ENCODE data around the gene WNT9A. TPM values are rescaled to one million over a fixed set of nuclear protein-coding genes. Genes with fewer than 3 reads are reported as not detected.
A peak's percentile ranks its signal among the peaks of the same experiment; 100 is the strongest.

WNT9A gene
- total and polyA plus RNA-seq, 7 experiments from 2014 or later: 0.29 TPM; not detected in 6

- no peaks in the 10 kb centered on the region for H3K36me3 ChIP-seq (ENCODE audit: control insufficient read depth in 2 of 3, insufficient read depth in 3 of 3, low read length in 3 of 3)
- DNase-seq (peak in 1 of 9 donors; percentile 5), ATAC-seq (no peak)
- no peak overlapping the region for H3K27ac ChIP-seq (ENCODE audit: low read depth, low read length)
- intact Hi-C loops (cut with micrococcal nuclease): no loop called here
- H3K36me3 Mint-ChIP-seq: no peaks in the 10 kb centered on the region
- no peaks in the 10 kb centered on the region for H3K27me3 ChIP-seq (ENCODE audit: control insufficient read depth in 2 of 2, insufficient read depth in 2 of 2, low read length in 2 of 2)
- POLR2A ChIA-PET: no interaction called here
- H3K4me1 ChIP-seq (ENCODE audit: control insufficient read depth in 2 of 2, insufficient read depth in 2 of 2, low read length in 2 of 2): no peaks in the 10 kb centered on the region
- no peaks in the 10 kb centered on the region for H3K9me3 Mint-ChIP-seq
- peak overlapping the region in 1 of 9 donors; percentile 6 for H3K27ac Mint-ChIP-seq
- peaks cover 0 to 17% (median 9%) of the 10 kb centered on the region in 7 donors for H3K4me1 Mint-ChIP-seq
- CTCF ChIA-PET: no interaction called here
- no peaks in the 10 kb centered on the region for H3K27me3 Mint-ChIP-seq
- H3K9me3 ChIP-seq (ENCODE audit: control insufficient read depth in 2 of 3, low read length in 3 of 3): no peaks in the 10 kb centered on the region
- no peak overlapping the region for H3K4me3 Mint-ChIP-seq
- no peak overlapping the region for H3K4me3 ChIP-seq (ENCODE audit: low read length)
Measured at GRCh38 chr1:227900571-227901051, 47.1 kb downstream of the WNT9A start.

- H3K27me3 Mint-ChIP-seq: no peaks in the 10 kb centered on the region
- ChIA-PET POLR2A (no interaction called here), CTCF (no interaction called here)
- Histone ChIP-seq H3K9me3 (ENCODE audit: control insufficient read depth in 2 of 3, low read length in 3 of 3) (no peaks in the 10 kb centered on the region), H3K27ac (ENCODE audit: low read depth, low read length) (no peak overlapping the region), H3K4me1 (ENCODE audit: control insufficient read depth in 2 of 2, insufficient read depth in 2 of 2, low read length in 2 of 2) (no peaks in the 10 kb centered on the region), H3K36me3 (ENCODE audit: control insufficient read depth in 2 of 3, insufficient read depth in 3 of 3, low read length in 3 of 3) (no peaks in the 10 kb centered on the region), H3K27me3 (ENCODE audit: control insufficient read depth in 2 of 2, insufficient read depth in 2 of 2, low read length in 2 of 2) (no peaks in the 10 kb centered on the region), H3K4me3 (ENCODE audit: low read length) (no peak overlapping the region)
- peaks cover 0 to 1% (median 0%) of the 10 kb centered on the region in 11 donors for H3K9me3 Mint-ChIP-seq
- no peaks in the 10 kb centered on the region for H3K36me3 Mint-ChIP-seq
- intact Hi-C loops (cut with micrococcal nuclease): no loop called here
- H3K4me1 Mint-ChIP-seq: peaks cover 0 to 17% (median 9%) of the 10 kb centered on the region in 7 donors
- DNase-seq: peak in 1 of 9 donors; percentile 5
- H3K4me3 Mint-ChIP-seq: no peak overlapping the region
- H3K27ac Mint-ChIP-seq: peak overlapping the region in 3 of 9 donors; percentile 8 to 77 (median 34)
- no peak for ATAC-seq
Measured at GRCh38 chr1:227899820-227900449, 47.8 kb downstream of the WNT9A start.

- no peaks in the 10 kb centered on the region for H3K9me3 ChIP-seq (ENCODE audit: control insufficient read depth in 2 of 3, low read length in 3 of 3)
- H3K36me3 Mint-ChIP-seq: no peaks in the 10 kb centered on the region
- no peak overlapping the region for H3K4me3 ChIP-seq (ENCODE audit: low read length)
- H3K4me1 ChIP-seq (ENCODE audit: control insufficient read depth in 2 of 2, insufficient read depth in 2 of 2, low read length in 2 of 2): no peaks in the 10 kb centered on the region
- ATAC-seq (no peak), DNase-seq (peak in 1 of 9 donors; percentile 3)
- no peak overlapping the region for H3K27ac ChIP-seq (ENCODE audit: low read depth, low read length)
- no peaks in the 10 kb centered on the region for H3K36me3 ChIP-seq (ENCODE audit: control insufficient read depth in 2 of 3, insufficient read depth in 3 of 3, low read length in 3 of 3)
- CTCF ChIA-PET: no interaction called here
- H3K9me3 Mint-ChIP-seq: peaks cover 0 to 1% (median 0%) of the 10 kb centered on the region in 11 donors
- H3K27me3 Mint-ChIP-seq: no peaks in the 10 kb centered on the region
- H3K27ac Mint-ChIP-seq: peak overlapping the region in 6 of 9 donors; percentile 8 to 81 (median 34)
- intact Hi-C loops (cut with micrococcal nuclease): no loop called here
- H3K4me3 Mint-ChIP-seq: no peak overlapping the region
- no peaks in the 10 kb centered on the region for H3K27me3 ChIP-seq (ENCODE audit: control insufficient read depth in 2 of 2, insufficient read depth in 2 of 2, low read length in 2 of 2)
- POLR2A ChIA-PET: no interaction called here
- H3K4me1 Mint-ChIP-seq: peaks cover 0 to 17% (median 9%) of the 10 kb centered on the region in 7 donors
Measured at GRCh38 chr1:227899141-227899819, 48.5 kb downstream of the WNT9A start.

- no peaks in the 10 kb centered on the region for H3K36me3 Mint-ChIP-seq
- H3K4me3 Mint-ChIP-seq: no peak overlapping the region
- no peaks in the 10 kb centered on the region for H3K9me3 ChIP-seq (ENCODE audit: control insufficient read depth in 2 of 3, low read length in 3 of 3)
- intact Hi-C loops (cut with micrococcal nuclease): no loop called here
- peaks cover 0 to 1% (median 0%) of the 10 kb centered on the region in 11 donors for H3K9me3 Mint-ChIP-seq
- H3K27ac Mint-ChIP-seq: peak overlapping the region in 3 of 9 donors; percentile 8 to 55 (median 54)
- no peaks in the 10 kb centered on the region for H3K27me3 ChIP-seq (ENCODE audit: control insufficient read depth in 2 of 2, insufficient read depth in 2 of 2, low read length in 2 of 2)
- POLR2A ChIA-PET: no interaction called here
- H3K4me1 Mint-ChIP-seq: peaks cover 0 to 17% (median 9%) of the 10 kb centered on the region in 7 donors
- H3K36me3 ChIP-seq (ENCODE audit: control insufficient read depth in 2 of 3, insufficient read depth in 3 of 3, low read length in 3 of 3): no peaks in the 10 kb centered on the region
- DNase-seq (peak in 1 of 9 donors; percentile 4), ATAC-seq (no peak)
- no peaks in the 10 kb centered on the region for H3K27me3 Mint-ChIP-seq
- H3K4me1 ChIP-seq (ENCODE audit: control insufficient read depth in 2 of 2, insufficient read depth in 2 of 2, low read length in 2 of 2): no peaks in the 10 kb centered on the region
- no peak overlapping the region for H3K27ac ChIP-seq (ENCODE audit: low read depth, low read length)
- no peak overlapping the region for H3K4me3 ChIP-seq (ENCODE audit: low read length)
- CTCF ChIA-PET: interaction anchor here (0.6 kb wide), 1 partner anchor 43 kb away, joined by 3 read pairs; no protein-coding TSS in a partner anchor
Measured at GRCh38 chr1:227898502-227899140, 49.1 kb downstream of the WNT9A start.

GRCh38 chr1:227897704-227898438, 49.9 kb downstream of the WNT9A start:
- ChIA-PET CTCF (interaction anchor here (0.6 kb wide), 1 partner anchor 44 kb away, joined by 3 read pairs; no protein-coding TSS in a partner anchor), POLR2A (no interaction called here)
- no peaks in the 10 kb centered on the region for H3K4me1 ChIP-seq (ENCODE audit: control insufficient read depth in 2 of 2, insufficient read depth in 2 of 2, low read length in 2 of 2)
- H3K27ac ChIP-seq (ENCODE audit: low read depth, low read length): no peak overlapping the region
- Mint-ChIP-seq H3K4me1 (peaks cover 0 to 17% (median 9%) of the 10 kb centered on the region in 7 donors), H3K4me3 (no peak overlapping the region), H3K9me3 (peaks cover 0 to 1% (median 0%) of the 10 kb centered on the region in 11 donors), H3K36me3 (no peaks in the 10 kb centered on the region), H3K27ac (peak overlapping the region in 3 of 9 donors; percentile 18 to 48 (median 37)), H3K27me3 (no peaks in the 10 kb centered on the region)
- intact Hi-C loops (cut with micrococcal nuclease): no loop called here
- no peaks in the 10 kb centered on the region for H3K27me3 ChIP-seq (ENCODE audit: control insufficient read depth in 2 of 2, insufficient read depth in 2 of 2, low read length in 2 of 2)
- no peaks in the 10 kb centered on the region for H3K9me3 ChIP-seq (ENCODE audit: control insufficient read depth in 2 of 3, low read length in 3 of 3)
- peak in 1 of 9 donors; percentile 12 for DNase-seq
- ATAC-seq: no peak
- no peak overlapping the region for H3K4me3 ChIP-seq (ENCODE audit: low read length)
- H3K36me3 ChIP-seq (ENCODE audit: control insufficient read depth in 2 of 3, insufficient read depth in 3 of 3, low read length in 3 of 3): no peaks in the 10 kb centered on the region

All from naive thymus-derived CD4-positive, alpha-beta T cell (primary cell).